K562 (cell line): ENCODE results near the gene DTNBP1. TPM values are rescaled to one million over a fixed set of nuclear protein-coding genes. Genes with fewer than 3 reads are reported as not detected.

Source experiments
- ATAC-seq: fragments of 200-7000 bp; cut with Tn5 transposase; 3 replicates; pipeline ENCODE4 v1.9.1; 2020; ENCODE audit warnings: moderate library complexity
- BruUV-seq: library from RNA; stranded (reverse); fragments of 400-500 nt; replicated peaks from 2 replicates; lab custom pipeline; 2021; lab: Mats Ljungman, UMichigan
- CTCF ChIA-PET: fragments of 300-600 bp; formaldehyde crosslinking; extraction: SDS; loops from one replicate; lab custom pipeline; 2021; ENCODE audit warnings: low intra/inter-chr PET ratio; lab: Yijun Ruan, JAX
- POLR2A ChIA-PET: fragments of 300-600, 350-650 bp; sonication (Branson Sonifier 250); formaldehyde crosslinking; extraction: SDS; loops from one replicate; lab custom pipeline; 2021; ENCODE audit warnings: antibody characterized with exemption, inconsistent platforms; lab: Yijun Ruan, JAX
- DNase-seq, 4 experiments: peaks; one replicate each; pipeline versions ENCODE4 v3.0.0 to v3.0.0-alpha.2; 2011 to 2018; ENCODE audit warnings: low spot score in 3 of 4, mixed read lengths in 3 of 4; ENCODE audit errors: extremely low read depth in 1 of 4
- FAIRE-seq: peaks from 2 replicates; lab custom pipeline; 2011; peaks lifted over from hg19 to GRCh38; lab: Jason Lieb, UNC
- H2AFZ ChIP-seq: 2 replicates; pipeline ENCODE4 v1.6.0; 2011; ENCODE audit warnings: low read depth, low read length, control low read depth, inconsistent platforms
- H3K27ac ChIP-seq: fragments of 200-600 bp; 3 replicates; pipeline ENCODE4 v1.8.0; 2011; ENCODE audit warnings: low read depth, mild to moderate bottlenecking, control low read depth, inconsistent platforms, low read length, moderate library complexity, mixed read lengths; ENCODE audit errors: extremely low read depth
- H3K27me3 ChIP-seq, 2 experiments: fragments of 300-600 bp in 1 of 2; 2 replicates in 1 of 2; 3 replicates in 1 of 2; pipeline versions ENCODE4 v1.6.0 to v1.8.0; 2011; ENCODE audit warnings: inconsistent platforms in 2 of 2, low read length in 2 of 2, mild to moderate bottlenecking in 1 of 2, mixed read lengths in 1 of 2, moderate library complexity in 1 of 2; ENCODE audit not compliant: control insufficient read depth in 2 of 2, insufficient read depth in 2 of 2
- H3K36me3 ChIP-seq: fragments of 300-600 bp; 3 replicates; pipeline ENCODE4 v1.8.0; 2011; ENCODE audit warnings: mild to moderate bottlenecking, low read length, inconsistent platforms; ENCODE audit not compliant: control insufficient read depth, insufficient read depth
- H3K4me1 ChIP-seq, 2 experiments: fragments of 200-600 bp in 1 of 2; replicated peaks in 1 of 2; 2 replicates in 1 of 2; 3 replicates in 1 of 2; pipeline versions ENCODE4 v1.5.1 to v1.8.0; 2011; ENCODE audit warnings: inconsistent platforms in 2 of 2, low read length in 2 of 2, mild to moderate bottlenecking in 1 of 2, mixed read lengths in 1 of 2, moderate library complexity in 1 of 2; ENCODE audit not compliant: control insufficient read depth in 2 of 2, insufficient read depth in 2 of 2
- H3K4me2 ChIP-seq: 2 replicates; pipeline ENCODE4 v1.6.1; 2011; ENCODE audit warnings: low read length, control low read depth, inconsistent platforms, mixed read lengths; ENCODE audit not compliant: insufficient read depth
- H3K4me3 ChIP-seq: fragments of 200-600 bp; sonication (generic), shearing (Covaris generic); 2 replicates; pipeline ENCODE4 v1.5.1; 2016; ENCODE audit warnings: control low read depth, inconsistent platforms
- H3K79me2 ChIP-seq: fragments of 200-600 bp; 3 replicates; pipeline ENCODE4 v1.8.0; 2011; ENCODE audit warnings: low read length, inconsistent platforms; ENCODE audit not compliant: control insufficient read depth, insufficient read depth
- H3K9ac ChIP-seq, 2 experiments: 2 replicates each; pipeline versions ENCODE4 v1.6.0 to v1.6.1; 2011; ENCODE audit warnings: low read depth in 2 of 2, low read length in 2 of 2, control low read depth in 1 of 2, inconsistent platforms in 1 of 2, mild to moderate bottlenecking in 1 of 2, mixed read lengths in 1 of 2; ENCODE audit not compliant: insufficient read depth in 1 of 2
- H3K9me1 ChIP-seq: one replicate; pipeline ENCODE4 v1.6.0; 2011; ENCODE audit warnings: inconsistent platforms, mild to moderate bottlenecking, low read length, moderate library complexity; ENCODE audit not compliant: control insufficient read depth, insufficient read depth
- H3K9me3 ChIP-seq: replicated peaks from 2 replicates; pipeline ENCODE4 v1.5.1; 2011; ENCODE audit warnings: low read depth, low read length, inconsistent platforms; ENCODE audit not compliant: control insufficient read depth, insufficient read depth
- H4K20me1 ChIP-seq: replicated peaks from 2 replicates; pipeline ENCODE4 v1.6.1; 2011; ENCODE audit warnings: low read length, inconsistent platforms, mixed read lengths; ENCODE audit not compliant: control insufficient read depth, insufficient read depth
- C11orf30 ChIP-seq: fragments of 450-650 bp; IDR thresholded peaks from 2 replicates; pipeline ENCODE4 v1.6.1; 2016; ENCODE audit warnings: low read depth, mild to moderate bottlenecking
- E2F8 ChIP-seq: fragments of 450-650 bp; IDR thresholded peaks from 2 replicates; pipeline ENCODE4 v1.7.1; 2018; ENCODE audit warnings: mild to moderate bottlenecking, low read depth; ENCODE audit not compliant: partially characterized antibody
- ZNF316 ChIP-seq: fragments of 450-650 bp; IDR thresholded peaks from 2 replicates; pipeline ENCODE4 v1.6.1; 2016
- in situ Hi-C: fragments of 300-500 bp; cut with MboI; formaldehyde crosslinking; loops from 4 replicates; pipeline ENCODE4 v1.15.0; 2018; ENCODE audit warnings: inconsistent platforms, mixed read lengths
- intact Hi-C: fragments of 100-400 bp; cut with micrococcal nuclease; formaldehyde crosslinking; loops from 2 replicates; pipeline ENCODE4 v1.14.2; 2022
- polyA plus RNA-seq, 8 experiments: library from polyadenylated mRNA; depleted of rRNA in 4 of 8; stranded (reverse) in 5 of 8; unstranded in 3 of 8; fragments of >200 nt; fragmentation: Nextera tagmentation in 2 of 8; fragmentation: Illumina TruSeq in 1 of 8; extraction: Ambion mirVana in 2 of 8; extraction: Trizol in 1 of 8; gene quantifications; 2 replicates each; pipeline versions ENCODE4 v1.2.1 to v1.2.3, GENCODE V29; 2011 to 2014; ENCODE audit warnings: inconsistent platforms in 1 of 8, missing spikeins in 1 of 8
- total RNA-seq, 7 experiments: library from RNA; depleted of rRNA in 6 of 7; stranded (reverse); fragments of >200 nt in 6 of 7; fragmentation: Illumina TruSeq in 2 of 7; extraction: Trizol in 2 of 7; gene quantifications; 2 replicates each; pipeline versions ENCODE4 v1.2.1 to v1.2.3, GENCODE V29; 2011 to 2021; ENCODE audit warnings: low replicate concordance in 1 of 7

The DTNBP1 gene
- total and polyA plus RNA-seq, 9 of the 15 experiments (the other 6 are each of a cell fraction or from before 2014, with no cell fraction given): 16.7 to 54.5 (median 21.4) TPM

DNA sequence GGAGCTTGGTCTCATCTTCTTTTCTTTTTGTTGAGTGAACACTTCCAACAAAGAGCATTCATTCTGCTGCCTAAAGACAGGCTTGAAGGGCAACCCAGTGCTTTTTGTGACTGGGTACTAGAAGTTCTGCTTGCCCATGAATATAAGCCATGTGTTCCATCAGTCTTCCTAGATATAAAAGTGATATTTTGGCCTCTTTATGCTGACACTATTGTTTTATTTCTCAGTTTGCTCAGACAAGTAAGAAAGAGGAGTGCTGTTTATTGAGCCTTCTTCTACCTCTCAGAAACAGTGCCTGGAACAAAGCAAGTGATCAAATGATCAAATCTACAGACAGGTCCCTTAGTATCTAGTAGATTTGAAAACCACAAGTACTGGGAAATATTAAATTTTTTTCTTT lies 2.4 kb upstream of the DTNBP1 start:
- CTCF ChIA-PET: no interaction called here
- POLR2A ChIA-PET: interaction anchor here (0.8 to 1.7 kb wide), 3 partner anchors 10 to 20 kb away, joined by 3 to 4 read pairs (median 4); no protein-coding TSS in a partner anchor
- H4K20me1 ChIP-seq: no peaks in the 10 kb centered on the region
- no TSS peak for BruUV-seq
- H3K9me1 ChIP-seq: no peaks in the 10 kb centered on the region
- H3K27me3 ChIP-seq: peaks cover 0 to 8% of the 10 kb centered on the region in 2 experiments; a peak in 3 of 5 replicates
- H3K4me1 ChIP-seq: peaks cover 12 to 14% of the 10 kb centered on the region in 2 experiments; a peak in 4 of 5 replicates
- intact Hi-C loops: no loop called here
- TF ChIP-seq ZNF316 (peak; percentile 70), E2F8 (no peak), C11orf30 (peak; percentile 51; the same call in 1 of the 2 replicates)
- TF ChIP-seq, all 486 proteins: peak for 2
- peaks cover 22% of the 10 kb centered on the region for H3K79me2 ChIP-seq
- no peak overlapping the region for H3K4me3 ChIP-seq
- no peaks in the 10 kb centered on the region for H3K9me3 ChIP-seq
- no peak overlapping the region for H3K9ac ChIP-seq
- FAIRE-seq (no peak), ATAC-seq (no peak), DNase-seq (no peak)
- in situ Hi-C loops: no loop called here
- peaks cover 8% of the 10 kb centered on the region; the same call in 2 of the 3 replicates for H3K36me3 ChIP-seq
- H2AFZ ChIP-seq: 0 out of 2 replicates have a peak overlapping the region, but pooled peaks have one; percentile 34
- H3K27ac ChIP-seq: no peak overlapping the region
- no peak overlapping the region for H3K4me2 ChIP-seq
